ENCODE results near the gene RNH1.
"Not testable (repeated sequence)": the region's sequence is repeated elsewhere in the genome, so short reads cannot be mapped to it uniquely, and the experiment has no call there.

Gene RNH1

GRCh38 chr11:516918-517685 is 10.1 kb upstream of the RNH1 start:
- not testable (repeated sequence) for DNase-seq

GRCh38 chr11:516400-516799 is 9.4 kb upstream of the RNH1 start:
- no peak for DNase-seq

- no peak for DNase-seq
Measured at GRCh38 chr11:515131-515530, 8.1 kb upstream of the RNH1 start.

GRCh38 chr11:514606-515005 is 7.6 kb upstream of the RNH1 start:
- no peak for DNase-seq

- DNase-seq = peak; percentile 27
Measured at GRCh38 chr11:512761-513595, 5.9 kb upstream of the RNH1 start.

- DNase-seq = no peak
Measured at GRCh38 chr11:508956-509355, 1.9 kb upstream of the RNH1 start.

- DNase-seq = no peak
Measured at GRCh38 chr11:507727-508515, 879 bp upstream of the RNH1 start.

- DNase-seq = peak; percentile 99
Measured at GRCh38 chr11:506238-506994, 626 bp downstream of the RNH1 start.

GRCh38 chr11:504994-505344 is 2.1 kb downstream of the RNH1 start:
- DNase-seq = no peak

GRCh38 chr11:504053-504993 is 2.7 kb downstream of the RNH1 start:
- DNase-seq = peak; percentile 51

GRCh38 chr11:503179-503981 is 3.7 kb downstream of the RNH1 start:
- DNase-seq = peak; percentile 94

- no peak for DNase-seq
Measured at GRCh38 chr11:502288-503178, 4.5 kb downstream of the RNH1 start.

GRCh38 chr11:501683-502287 is 5.3 kb downstream of the RNH1 start:
- no peak for DNase-seq

- DNase-seq = no peak
Measured at GRCh38 chr11:501001-501682, 5.9 kb downstream of the RNH1 start.

- DNase-seq = no peak
Measured at GRCh38 chr11:499201-500076, 7.6 kb downstream of the RNH1 start.

- no peak for DNase-seq
Measured at GRCh38 chr11:498297-499181, 8.5 kb downstream of the RNH1 start.
